GM12878 (cell line): Measurements from ENCODE around the gene PRPF6. TPM values are rescaled to one million over a fixed set of nuclear protein-coding genes. Genes with fewer than 3 reads are reported as not detected.

ENCODE experiments used
- BCL11A ChIP-seq: IDR thresholded peaks from 2 replicates; pipeline ENCODE4 v1.6.1; 2011; ENCODE audit warnings: low read depth, low read length
- BMI1 ChIP-seq: fragments of 450-650 bp; IDR thresholded peaks from 2 replicates; pipeline ENCODE4 v1.6.1; 2016; ENCODE audit warnings: mild to moderate bottlenecking, moderate library complexity, borderline replicate concordance
- BRCA1 ChIP-seq: IDR thresholded peaks from 2 replicates; pipeline ENCODE4 v1.6.1; 2011; ENCODE audit warnings: low read depth, low read length, improper control_type of control experiment
- EP300 ChIP-seq, 2 experiments: fragments of 150-350 bp in 1 of 2; IDR thresholded peaks; 2 replicates each; pipeline ENCODE4 v1.6.1; 2011 to 2012; ENCODE audit warnings: low read depth in 2 of 2, low read length in 2 of 2, borderline replicate concordance in 1 of 2, improper control_type of control experiment in 1 of 2, inconsistent platforms in 1 of 2; ENCODE audit not compliant: control insufficient read depth in 1 of 2
- ESRRA ChIP-seq: IDR thresholded peaks from 2 replicates; pipeline ENCODE4 v1.6.1; 2012; ENCODE audit warnings: mild to moderate bottlenecking, low read length, improper control_type of control experiment
- EZH2 ChIP-seq: IDR thresholded peaks from 2 replicates; pipeline ENCODE4 v1.6.1; 2012; ENCODE audit warnings: low read depth, mild to moderate bottlenecking, control low read depth, inconsistent platforms, low read length, borderline replicate concordance; ENCODE audit not compliant: control insufficient read depth
- GATAD2B ChIP-seq: fragments of 450-650 bp; conservative IDR thresholded peaks from 2 replicates; pipeline ENCODE4 v1.6.1; 2017; ENCODE audit warnings: low read depth, mild to moderate bottlenecking, moderate library complexity
- HDGF ChIP-seq: fragments of 450-650 bp; IDR thresholded peaks from 2 replicates; pipeline ENCODE4 v1.6.1; 2016; ENCODE audit warnings: antibody characterized with exemption
- IKZF1 ChIP-seq: fragments of 450-650 bp; conservative IDR thresholded peaks from 2 replicates; pipeline ENCODE4 v1.6.1; 2017; ENCODE audit warnings: antibody characterized with exemption, mild to moderate bottlenecking
- IRF4 ChIP-seq: IDR thresholded peaks from 2 replicates; pipeline ENCODE4 v1.6.1; 2011; ENCODE audit warnings: low read depth, low read length
- JUND ChIP-seq: IDR thresholded peaks from 2 replicates; pipeline ENCODE4 v1.6.1; 2012; ENCODE audit warnings: low read depth, mild to moderate bottlenecking, low read length, improper control_type of control experiment, moderate library complexity
- NFYA ChIP-seq: IDR thresholded peaks from 2 replicates; pipeline ENCODE4 v1.6.1; 2011; ENCODE audit warnings: low read depth, mild to moderate bottlenecking, low read length, improper control_type of control experiment, borderline replicate concordance
- NR2C1 ChIP-seq: fragments of 450-650 bp; IDR thresholded peaks from 2 replicates; pipeline ENCODE4 v1.6.1; 2017; ENCODE audit warnings: antibody characterized with exemption, mild to moderate bottlenecking, moderate library complexity
- NRF1 ChIP-seq: conservative IDR thresholded peaks from 2 replicates; pipeline ENCODE4 v1.6.1; 2011; ENCODE audit warnings: mild to moderate bottlenecking, low read depth, low read length, improper control_type of control experiment
- POLR2A ChIP-seq: IDR thresholded peaks from 2 replicates; pipeline ENCODE4 v1.6.1; 2011; ENCODE audit warnings: low read depth, mild to moderate bottlenecking, low read length
- POLR2AphosphoS2 ChIP-seq: IDR thresholded peaks from 2 replicates; pipeline ENCODE4 v1.6.1; 2011; ENCODE audit warnings: low read depth, mild to moderate bottlenecking, low read length, improper control_type of control experiment, moderate library complexity
- RUNX3 ChIP-seq: IDR thresholded peaks from 2 replicates; pipeline ENCODE4 v1.6.1; 2012; ENCODE audit warnings: low read length, inconsistent platforms
- SMAD5 ChIP-seq: IDR thresholded peaks from 2 replicates; pipeline ENCODE4 v1.6.1; 2016; ENCODE audit warnings: antibody characterized with exemption, low read depth
- SMARCA5 ChIP-seq: fragments of 450-650 bp; IDR thresholded peaks from 2 replicates; pipeline ENCODE4 v1.6.1; 2017; ENCODE audit warnings: mild to moderate bottlenecking
- SREBF2 ChIP-seq: IDR thresholded peaks from 2 replicates; pipeline ENCODE4 v1.6.1; 2012; ENCODE audit warnings: mild to moderate bottlenecking, low read length
- TARDBP ChIP-seq: IDR thresholded peaks from 2 replicates; pipeline ENCODE4 v1.6.1; 2016; ENCODE audit warnings: borderline replicate concordance
- WRNIP1 ChIP-seq: IDR thresholded peaks from 2 replicates; pipeline ENCODE4 v1.6.1; 2011; ENCODE audit warnings: low read depth, low read length, improper control_type of control experiment, borderline replicate concordance
- ZNF274 ChIP-seq: IDR thresholded peaks from one replicate; pipeline ENCODE4 v1.8.0; 2011; ENCODE audit not compliant: insufficient read length, insufficient read depth
- ZNF384 ChIP-seq: IDR thresholded peaks from 2 replicates; pipeline ENCODE4 v1.6.1; 2012; ENCODE audit warnings: low read depth, mild to moderate bottlenecking, low read length, improper control_type of control experiment, borderline replicate concordance
- ZSCAN29 ChIP-seq: fragments of 450-650 bp; IDR thresholded peaks from 2 replicates; pipeline ENCODE4 v1.6.1; 2017; ENCODE audit warnings: mild to moderate bottlenecking, moderate library complexity
- ZZZ3 ChIP-seq: IDR thresholded peaks from 2 replicates; pipeline ENCODE4 v1.6.1; 2011; ENCODE audit warnings: low read depth; ENCODE audit not compliant: control insufficient read depth, insufficient read length
- polyA plus RNA-seq, 11 experiments: library from polyadenylated mRNA; depleted of rRNA in 4 of 11; unstranded in 6 of 11; stranded (reverse) in 5 of 11; fragments of >200 nt; fragmentation: Nextera tagmentation in 4 of 11; fragmentation: Illumina TruSeq in 1 of 11; extraction: Ambion mirVana in 4 of 11; extraction: Trizol in 1 of 11; gene quantifications; 1 replicate in 1 of 11; 2 replicates in 10 of 11; pipeline versions ENCODE4 v1.2.1 to v1.2.3, GENCODE V29; 2011 to 2016; ENCODE audit warnings: inconsistent platforms in 2 of 11, missing spikeins in 2 of 11, low read depth in 1 of 11
- total RNA-seq, 4 experiments: library from RNA; depleted of rRNA in 3 of 4; stranded (reverse); fragments of >200 nt in 3 of 4; fragmentation: Illumina TruSeq in 1 of 4; extraction: Trizol in 1 of 4; gene quantifications; 2 replicates each; pipeline versions ENCODE4 v1.2.1 to v1.2.3, GENCODE V29; 2013 to 2021
- TF ChIP-seq, protein P1 (sequence below): fragments of 450-650 bp; conservative IDR thresholded peaks from 2 replicates; pipeline ENCODE4 v1.6.1; 2017; ENCODE audit warnings: mild to moderate bottlenecking, moderate library complexity
- TF ChIP-seq, protein P2 (sequence below): fragments of 150-350 bp; IDR thresholded peaks from 2 replicates; pipeline ENCODE4 v1.6.1; 2016; ENCODE audit warnings: low read depth, low read length

The PRPF6 gene
- total and polyA plus RNA-seq, 10 of the 15 experiments (the other 5 are each of a cell fraction or from before 2014, with no cell fraction given), result 5.0 to 102 (median 71.3) TPM

DNA sequence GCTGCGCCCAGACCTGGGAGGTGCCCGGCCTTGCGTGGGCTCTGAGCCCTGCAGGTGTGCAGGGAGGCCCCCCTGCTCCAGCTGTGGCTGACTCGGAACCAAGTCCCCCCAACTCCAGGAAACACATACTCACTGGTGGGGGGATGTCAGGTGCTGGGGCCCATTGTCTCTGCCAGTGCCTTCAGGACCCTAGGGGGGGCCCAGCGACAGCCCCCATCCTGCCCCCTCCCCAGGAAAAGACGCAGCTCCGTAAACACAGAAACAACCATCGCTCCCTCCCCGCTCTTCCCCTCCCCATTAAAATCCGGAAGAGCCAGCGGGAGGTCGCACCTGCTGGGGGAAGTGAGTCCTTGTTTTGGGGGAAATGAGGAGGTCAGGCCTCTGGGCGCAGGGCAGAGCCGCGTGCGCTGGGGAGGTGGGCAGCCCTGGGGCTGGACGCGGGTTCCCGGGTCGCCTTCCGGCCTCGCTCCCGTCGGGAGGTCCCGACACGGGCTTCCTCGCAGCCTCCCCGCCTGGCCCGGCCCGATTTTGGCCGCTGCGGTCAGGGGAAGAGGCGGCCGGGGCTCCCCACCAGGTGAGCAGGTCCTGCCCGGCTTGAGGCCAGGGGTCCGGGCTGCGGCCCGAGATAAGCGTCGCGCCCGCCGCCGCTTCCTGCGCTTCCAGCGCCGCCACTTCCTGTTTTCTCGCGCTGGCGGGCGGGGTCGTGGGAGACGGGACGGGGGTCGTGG is 61.3 kb downstream of the PRPF6 start (continued):
- TF ChIP-seq SREBF2, result no peak
- TF ChIP-seq SMARCA5, result peak; percentile 60; the same call in 1 of the 2 replicates
- no peak for TF ChIP-seq NR2C1
- TF ChIP-seq EP300 (IDR thresholded peaks at IDR 0.05; ENCODE audit: borderline replicate concordance in 1 of 2, control insufficient read depth in 1 of 2, low read depth in 2 of 2, low read length in 2 of 2), result no peak
- TF ChIP-seq, protein P1, sequence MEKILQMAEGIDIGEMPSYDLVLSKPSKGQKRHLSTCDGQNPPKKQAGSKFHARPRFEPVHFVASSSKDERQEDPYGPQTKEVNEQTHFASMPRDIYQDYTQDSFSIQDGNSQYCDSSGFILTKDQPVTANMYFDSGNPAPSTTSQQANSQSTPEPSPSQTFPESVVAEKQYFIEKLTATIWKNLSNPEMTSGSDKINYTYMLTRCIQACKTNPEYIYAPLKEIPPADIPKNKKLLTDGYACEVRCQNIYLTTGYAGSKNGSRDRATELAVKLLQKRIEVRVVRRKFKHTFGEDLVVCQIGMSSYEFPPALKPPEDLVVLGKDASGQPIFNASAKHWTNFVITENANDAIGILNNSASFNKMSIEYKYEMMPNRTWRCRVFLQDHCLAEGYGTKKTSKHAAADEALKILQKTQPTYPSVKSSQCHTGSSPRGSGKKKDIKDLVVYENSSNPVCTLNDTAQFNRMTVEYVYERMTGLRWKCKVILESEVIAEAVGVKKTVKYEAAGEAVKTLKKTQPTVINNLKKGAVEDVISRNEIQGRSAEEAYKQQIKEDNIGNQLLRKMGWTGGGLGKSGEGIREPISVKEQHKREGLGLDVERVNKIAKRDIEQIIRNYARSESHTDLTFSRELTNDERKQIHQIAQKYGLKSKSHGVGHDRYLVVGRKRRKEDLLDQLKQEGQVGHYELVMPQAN, result peak; percentile 51; the same call in 1 of the 2 replicates
- TF ChIP-seq ESRRA, result no peak
- no peak for TF ChIP-seq IRF4
- no peak; the same call in 1 of the 2 replicates for TF ChIP-seq POLR2AphosphoS2
- peak; percentile 93 for TF ChIP-seq GATAD2B
- no peak for TF ChIP-seq BCL11A
- no peak for TF ChIP-seq SMAD5
- peak; percentile 87 for TF ChIP-seq IKZF1
- TF ChIP-seq POLR2A, result peak; percentile 70
- no peak for TF ChIP-seq BRCA1
- TF ChIP-seq JUND, result no peak
- no peak for TF ChIP-seq EZH2
- TF ChIP-seq RUNX3, result no peak
- TF ChIP-seq NFYA, result no peak
- no peak for TF ChIP-seq WRNIP1
- no peak for TF ChIP-seq ZZZ3
- TF ChIP-seq ZSCAN29, result no peak
- TF ChIP-seq BMI1, result no peak; the same call in 1 of the 2 replicates
- TF ChIP-seq NRF1, result no peak
- no peak for TF ChIP-seq TARDBP
- no peak for TF ChIP-seq ZNF274
- no peak for TF ChIP-seq ZNF384
- TF ChIP-seq, protein P2, sequence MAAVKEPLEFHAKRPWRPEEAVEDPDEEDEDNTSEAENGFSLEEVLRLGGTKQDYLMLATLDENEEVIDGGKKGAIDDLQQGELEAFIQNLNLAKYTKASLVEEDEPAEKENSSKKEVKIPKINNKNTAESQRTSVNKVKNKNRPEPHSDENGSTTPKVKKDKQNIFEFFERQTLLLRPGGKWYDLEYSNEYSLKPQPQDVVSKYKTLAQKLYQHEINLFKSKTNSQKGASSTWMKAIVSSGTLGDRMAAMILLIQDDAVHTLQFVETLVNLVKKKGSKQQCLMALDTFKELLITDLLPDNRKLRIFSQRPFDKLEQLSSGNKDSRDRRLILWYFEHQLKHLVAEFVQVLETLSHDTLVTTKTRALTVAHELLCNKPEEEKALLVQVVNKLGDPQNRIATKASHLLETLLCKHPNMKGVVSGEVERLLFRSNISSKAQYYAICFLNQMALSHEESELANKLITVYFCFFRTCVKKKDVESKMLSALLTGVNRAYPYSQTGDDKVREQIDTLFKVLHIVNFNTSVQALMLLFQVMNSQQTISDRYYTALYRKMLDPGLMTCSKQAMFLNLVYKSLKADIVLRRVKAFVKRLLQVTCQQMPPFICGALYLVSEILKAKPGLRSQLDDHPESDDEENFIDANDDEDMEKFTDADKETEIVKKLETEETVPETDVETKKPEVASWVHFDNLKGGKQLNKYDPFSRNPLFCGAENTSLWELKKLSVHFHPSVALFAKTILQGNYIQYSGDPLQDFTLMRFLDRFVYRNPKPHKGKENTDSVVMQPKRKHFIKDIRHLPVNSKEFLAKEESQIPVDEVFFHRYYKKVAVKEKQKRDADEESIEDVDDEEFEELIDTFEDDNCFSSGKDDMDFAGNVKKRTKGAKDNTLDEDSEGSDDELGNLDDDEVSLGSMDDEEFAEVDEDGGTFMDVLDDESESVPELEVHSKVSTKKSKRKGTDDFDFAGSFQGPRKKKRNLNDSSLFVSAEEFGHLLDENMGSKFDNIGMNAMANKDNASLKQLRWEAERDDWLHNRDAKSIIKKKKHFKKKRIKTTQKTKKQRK, result no peak
- no peak for TF ChIP-seq HDGF
